ENCODE measurements around the gene DPH3. TPM values are rescaled to one million over a fixed set of nuclear protein-coding genes. Genes with fewer than 3 reads are reported as not detected.

Gene DPH3
- total and polyA plus RNA-seq, 10 of the 15 experiments (the other 5 are each of a cell fraction or from before 2014, with no cell fraction given), result 10.8 to 71.8 (median 23.4) TPM

- no peak for TF ChIP-seq HSF1 (IDR thresholded peaks at IDR 0.05; ENCODE audit: low read depth, low read length)
- no peak for TF ChIP-seq MXI1 (IDR thresholded peaks at IDR 0.05; ENCODE audit: low read depth, low read length)
- TF ChIP-seq CHD1 (IDR thresholded peaks at IDR 0.05; ENCODE audit: low read depth, low read length), result no peak
- TF ChIP-seq ZZZ3 (IDR thresholded peaks at IDR 0.05; ENCODE audit: control insufficient read depth, insufficient read length, low read depth), result no peak
- TF ChIP-seq POLR2A (IDR thresholded peaks at IDR 0.05; ENCODE audit: low read depth, low read length), result peak; percentile 78
- no peak for TF ChIP-seq TCF12 (IDR thresholded peaks at IDR 0.05; ENCODE audit: low read depth, low read length)
- no peak for TF ChIP-seq SPI1 (IDR thresholded peaks at IDR 0.05; ENCODE audit: borderline replicate concordance, insufficient read depth, low read depth, low read length)
- no peak for TF ChIP-seq STAT1 (conservative IDR thresholded peaks at IDR 0.05)
- TF ChIP-seq POLR2AphosphoS2 (IDR thresholded peaks at IDR 0.05; ENCODE audit: low read depth, low read length), result peak; percentile 86
- TF ChIP-seq CBX5 (IDR thresholded peaks at IDR 0.05; ENCODE audit: low read depth), result no peak
- no peak for TF ChIP-seq E4F1 (IDR thresholded peaks at IDR 0.05; ENCODE audit: borderline replicate concordance, partially characterized antibody)
- TF ChIP-seq IKZF2 (IDR thresholded peaks at IDR 0.05), result no peak
- TF ChIP-seq RUNX3 (IDR thresholded peaks at IDR 0.05; ENCODE audit: low read length), result no peak; the same call in 1 of the 2 replicates
- no peak for TF ChIP-seq DPF2 (IDR thresholded peaks at IDR 0.05)
- TF ChIP-seq BCL3 (IDR thresholded peaks at IDR 0.05; ENCODE audit: borderline replicate concordance, insufficient read depth, low read depth, low read length, poor library complexity, severe bottlenecking), result peak; percentile 85
- TF ChIP-seq HDAC6 (IDR thresholded peaks at IDR 0.05; ENCODE audit: unreplicated experiment), result no peak
- TF ChIP-seq PBX3 (IDR thresholded peaks at IDR 0.05; ENCODE audit: insufficient replicate concordance, low read depth, low read length), result no peak
- TF ChIP-seq GATAD2B (conservative IDR thresholded peaks at IDR 0.05; ENCODE audit: low read depth), result no peak
- no peak for TF ChIP-seq BRCA1 (IDR thresholded peaks at IDR 0.05; ENCODE audit: low read depth, low read length)
- TF ChIP-seq PAX5 (IDR thresholded peaks at IDR 0.05; ENCODE audit: borderline replicate concordance, low read depth, low read length), result 0 out of 2 replicates have a peak, but pooled peaks have one; percentile 8
- TF ChIP-seq EP300 (IDR thresholded peaks at IDR 0.05; ENCODE audit: borderline replicate concordance in 1 of 2, control insufficient read depth in 1 of 2, low read depth in 2 of 2, low read length in 2 of 2), result no peak
- TF ChIP-seq POLR2AphosphoS5 (IDR thresholded peaks at IDR 0.05; ENCODE audit: low read length), result peak; percentile 80
These were observed 40.4 kb upstream of the DPH3 start (continued) for GRCh38 chr3:16305111-16305541.

Measured in GM12878 (cell line).